Gastroesophageal sphincter (tissue), 3 donors: ENCODE results near the gene C1orf167.

Experiments used
- CTCF ChIP-seq, 4 experiments: fragments of 200-600 bp in 2 of 4; fragments of 450-650 bp in 2 of 4; sonication (generic) in 1 of 4; IDR thresholded peaks; one replicate each; pipeline ENCODE4 v1.5.1; 2017 to 2019; ENCODE audit warnings: antibody characterized with exemption in 4 of 4, mild to moderate bottlenecking in 2 of 4, moderate library complexity in 2 of 4
- POLR2A ChIP-seq, 2 donors: fragments of 450-650 bp; IDR thresholded peaks; one replicate each; pipeline ENCODE4 v1.6.1; 2017; ENCODE audit warnings: antibody characterized with exemption in 2 of 2, mild to moderate bottlenecking in 2 of 2, moderate library complexity in 1 of 2
- POLR2AphosphoS5 ChIP-seq: sonication (generic); formaldehyde crosslinking; IDR thresholded peaks from one replicate; pipeline ENCODE4 v1.6.1; 2017; ENCODE audit warnings: antibody characterized with exemption

GRCh38 chr1:11751087-11751486 lies 10.9 kb upstream of the C1orf167 start:
- no peak for TF ChIP-seq POLR2A (IDR thresholded peaks at IDR 0.05)
- no peak for TF ChIP-seq POLR2AphosphoS5
- TF ChIP-seq CTCF (IDR thresholded peaks at IDR 0.05), result no peak
